Measurements from ENCODE around the gene KHDC3L.
"Not testable (repeated sequence)": the region's sequence is repeated elsewhere in the genome, so short reads cannot be mapped to it uniquely, and the experiment has no call there.

The KHDC3L gene

DNA sequence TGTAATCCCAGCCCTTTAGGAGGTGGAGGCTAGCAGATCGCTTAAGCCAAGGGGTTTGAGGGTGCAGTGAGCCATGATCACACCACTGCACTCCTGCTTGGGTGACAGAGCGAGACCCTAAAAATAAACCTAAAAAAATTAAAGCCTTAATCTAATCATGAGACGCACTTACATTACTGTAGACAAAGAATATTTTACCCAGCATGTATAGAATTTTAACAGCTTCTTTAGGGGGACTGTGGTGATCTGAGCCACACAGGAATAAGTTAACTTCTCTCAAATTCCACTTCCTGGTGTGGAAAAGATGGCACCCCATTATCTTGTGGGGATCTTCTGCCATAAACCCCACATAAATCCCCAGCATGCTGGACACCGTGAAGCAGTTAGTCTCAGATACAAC, 9.5 kb downstream of the KHDC3L start:
- DNase-seq: no peak

DNA sequence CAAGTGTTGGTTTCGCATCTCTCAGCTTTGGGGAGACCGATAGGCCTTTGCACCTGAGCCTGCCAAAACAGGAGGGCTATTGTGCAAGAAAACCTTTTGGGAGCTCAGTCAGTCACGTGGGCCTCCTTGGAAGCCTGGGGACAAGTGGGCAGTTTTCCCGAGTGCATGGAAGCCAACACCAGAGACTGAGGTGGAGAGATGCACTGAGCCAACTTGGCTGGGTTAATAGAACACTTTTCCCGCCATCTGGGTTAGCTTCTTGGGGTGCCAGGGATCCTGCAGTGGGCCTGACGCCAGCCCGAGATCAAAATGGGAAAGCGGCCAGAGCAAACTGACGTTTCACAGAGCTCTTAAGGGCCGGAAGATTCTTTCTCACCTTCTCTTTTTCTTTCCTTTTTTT, 10.1 kb downstream of the KHDC3L start:
- DNase-seq: no peak

DNA sequence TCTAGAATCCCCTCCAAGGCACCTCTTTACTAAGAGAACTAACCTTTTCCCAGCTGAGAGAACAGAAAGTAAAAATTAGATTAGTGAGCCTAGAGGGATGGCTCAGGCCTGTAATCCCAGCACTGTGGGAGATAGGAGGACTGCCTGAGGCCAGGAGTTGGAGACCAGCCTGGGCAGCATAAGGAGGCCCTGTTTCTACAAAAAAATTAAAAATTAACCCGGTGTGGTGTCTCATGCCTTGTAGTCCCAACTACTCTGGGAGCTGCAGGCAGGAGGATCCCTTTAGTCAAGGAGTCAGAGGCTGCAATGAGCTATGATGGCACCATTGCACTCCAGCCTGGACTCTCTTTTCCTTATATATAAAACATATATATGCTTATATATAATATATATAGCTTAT, 12.8 kb downstream of the KHDC3L start:
- no peak for DNase-seq

DNA sequence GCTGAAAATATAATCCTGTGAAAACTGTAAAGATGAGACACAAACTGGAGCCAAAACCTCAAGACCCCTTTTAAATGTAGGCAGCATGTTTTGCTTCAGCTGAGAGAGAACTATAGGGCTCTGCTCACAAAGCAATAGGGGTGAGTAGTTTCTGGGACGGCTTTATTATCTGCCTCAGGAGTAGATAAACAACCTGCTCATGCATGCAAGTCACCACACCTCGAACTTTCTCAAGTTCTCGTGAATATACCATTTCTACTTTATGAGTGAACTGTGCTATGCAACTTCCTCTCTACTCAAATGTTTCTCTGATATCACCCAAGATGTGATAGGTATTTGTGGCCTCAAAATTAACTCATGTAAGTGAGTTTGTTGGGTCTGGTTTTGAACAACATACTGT, 14.8 kb downstream of the KHDC3L start:
- DNase-seq: no peak

DNA sequence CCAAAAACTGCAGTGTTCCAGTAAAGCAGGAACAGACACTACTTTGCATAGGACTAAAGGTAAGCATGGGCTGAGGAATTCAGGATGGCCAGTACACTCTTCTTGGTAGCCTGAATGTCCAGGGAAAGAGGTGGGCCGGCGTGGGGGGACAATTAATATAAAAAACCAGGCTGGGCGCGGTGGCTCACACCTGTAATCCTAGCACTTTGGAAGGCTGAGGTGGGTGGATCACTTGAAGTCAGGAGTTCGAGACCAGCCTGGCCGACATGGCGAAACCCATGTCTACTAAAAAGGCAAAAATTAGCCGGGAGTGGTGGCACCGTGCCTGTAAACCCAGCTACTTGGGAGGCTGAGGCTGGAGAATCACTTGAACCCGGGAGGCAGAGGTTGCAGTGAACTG, 19.1 kb downstream of the KHDC3L start:
- not testable (repeated sequence) for DNase-seq

DNA sequence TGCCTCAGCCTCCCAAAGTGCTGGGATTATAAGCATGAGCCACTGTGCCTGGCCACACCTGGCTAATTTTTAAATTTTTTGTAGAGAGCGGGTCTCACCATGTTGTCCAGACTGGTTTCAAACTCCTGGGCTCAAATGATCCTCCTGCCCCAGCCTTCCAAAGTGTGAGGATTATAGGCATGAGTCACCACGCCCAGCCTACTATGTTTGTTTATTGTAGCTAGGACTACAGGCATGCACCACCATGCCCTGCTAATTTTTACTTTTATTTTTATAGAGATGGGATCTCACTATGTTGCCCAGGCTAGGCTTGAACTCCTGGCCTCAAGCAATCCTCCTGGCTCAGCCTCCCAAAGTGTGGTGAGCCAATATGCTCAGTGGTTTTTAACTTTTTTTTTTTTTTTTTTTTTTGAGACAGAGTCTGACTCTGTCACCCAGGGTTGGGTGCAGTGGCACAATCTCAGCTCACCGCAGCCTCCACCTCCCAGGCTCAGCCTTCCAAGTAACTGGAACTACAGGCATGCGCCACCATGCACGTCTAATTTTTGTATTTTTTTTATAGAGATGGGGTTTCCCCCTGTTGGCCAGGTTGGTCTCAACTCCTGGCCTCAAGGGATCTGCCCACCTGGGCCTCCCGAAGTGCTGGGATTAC, 20.1 kb downstream of the KHDC3L start:
- no peak for DNase-seq

DNA sequence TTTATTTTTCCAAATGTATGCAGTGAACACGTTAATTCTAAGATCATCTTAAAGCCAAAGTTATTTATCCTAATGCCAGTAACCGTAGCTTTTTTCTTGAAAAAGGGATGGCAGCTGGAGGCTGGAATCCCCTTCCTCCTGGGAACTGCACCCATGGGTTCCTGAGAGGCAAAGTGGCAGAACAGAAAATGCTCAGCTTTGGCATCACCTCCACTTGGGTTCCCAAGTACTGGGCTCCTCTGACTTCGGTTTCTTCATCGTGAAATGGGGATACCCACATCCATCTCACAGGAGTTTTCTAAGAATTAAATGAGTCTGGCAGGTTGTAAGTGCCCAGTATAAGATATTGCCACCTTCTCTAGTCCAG, 26.0 kb downstream of the KHDC3L start:
- no peak for DNase-seq

DNA sequence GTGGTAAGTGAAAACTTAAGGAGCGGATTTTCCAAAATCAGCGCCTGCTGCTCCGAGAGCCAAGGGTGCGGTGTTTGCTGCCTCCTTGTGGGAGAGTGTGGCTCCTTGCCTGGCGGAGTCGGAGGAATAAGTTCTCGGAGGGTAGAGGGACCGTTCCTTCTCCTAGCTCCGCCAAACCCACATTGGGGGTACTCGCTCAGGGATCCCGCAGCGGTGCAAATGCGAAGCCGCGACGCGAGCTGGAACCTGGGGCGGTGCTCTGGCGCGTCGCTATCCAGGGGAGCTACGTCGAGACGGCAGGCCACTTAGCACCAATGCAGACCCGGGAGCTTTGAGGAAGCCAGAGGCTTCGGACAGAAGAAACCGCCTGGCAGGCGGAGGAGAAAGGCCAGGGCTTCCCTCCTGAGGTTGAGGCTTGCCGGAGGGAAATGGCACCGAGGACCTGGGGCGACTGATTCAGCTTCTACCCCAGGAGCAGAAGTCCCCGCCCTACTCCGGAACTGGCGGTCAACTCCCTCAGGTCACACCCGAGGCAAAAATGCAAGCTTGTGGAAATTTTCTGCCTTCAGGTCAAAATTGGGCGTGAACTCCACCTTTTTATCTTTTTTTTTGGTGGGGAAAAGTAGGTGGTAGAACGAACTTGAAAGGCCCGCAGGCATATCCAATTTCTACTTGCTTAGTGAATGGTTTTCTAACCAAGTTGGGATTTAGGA, 26.5 kb downstream of the KHDC3L start:
- DNase-seq: peak; percentile 47 to 55

DNA sequence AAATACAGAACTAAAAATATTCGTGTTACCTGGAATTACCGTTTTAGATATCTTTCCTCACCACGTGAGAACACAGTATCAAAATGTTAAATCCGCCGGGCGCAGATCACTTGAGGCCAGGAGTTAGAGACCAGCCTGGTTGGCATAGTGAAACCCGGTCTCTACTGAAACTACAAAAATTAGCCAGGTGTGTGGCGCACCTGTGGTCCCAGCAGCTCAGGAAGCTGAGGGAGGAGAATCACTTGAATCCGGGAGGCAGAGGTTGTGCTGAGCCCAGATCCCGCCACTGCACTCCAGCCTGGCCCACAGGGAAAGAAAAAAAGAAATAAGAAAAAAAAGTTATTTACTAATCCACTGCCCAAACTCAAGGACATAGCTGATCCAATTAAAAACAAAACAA, 27.4 kb downstream of the KHDC3L start:
- DNase-seq: no peak

DNA sequence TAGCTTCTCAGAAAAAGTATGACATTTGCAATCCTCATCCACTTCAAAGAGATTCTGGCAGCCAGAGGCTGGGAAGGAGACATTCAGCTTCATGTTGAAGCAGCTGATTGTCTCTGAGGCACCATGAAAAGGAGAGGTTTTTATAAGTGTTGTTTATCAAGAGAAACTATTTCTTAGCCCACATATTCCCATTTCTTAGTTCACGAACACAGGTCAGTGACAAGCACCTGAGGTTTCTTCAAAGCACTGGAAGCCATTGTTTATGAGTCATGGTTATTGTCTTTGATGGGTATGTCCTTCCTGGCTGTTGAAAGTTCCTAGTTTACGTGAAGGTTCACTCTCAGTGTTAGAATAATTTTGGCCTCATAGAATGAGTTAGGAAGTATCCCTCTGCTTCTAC, 29.2 kb downstream of the KHDC3L start:
- DNase-seq: no peak

DNA sequence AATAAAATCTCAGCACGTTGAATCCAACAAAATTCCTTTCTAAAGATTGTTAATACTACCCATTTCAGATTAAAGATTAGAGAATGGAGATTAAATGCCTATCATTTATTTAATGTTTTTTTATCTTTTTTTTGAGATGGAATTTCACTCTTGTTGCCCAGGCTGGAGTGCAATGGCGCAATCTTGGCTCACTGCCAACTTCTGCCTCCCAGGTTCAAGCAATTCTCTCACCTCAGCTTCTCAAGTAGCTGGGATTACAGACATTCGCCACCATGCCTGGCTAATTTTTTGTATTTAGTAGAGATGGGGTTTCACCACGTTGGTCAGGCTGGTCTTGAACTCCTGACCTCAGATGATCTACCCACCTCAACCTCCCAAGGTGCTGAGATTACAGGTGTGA, 29.7 kb downstream of the KHDC3L start:
- not testable (repeated sequence) for DNase-seq

DNA sequence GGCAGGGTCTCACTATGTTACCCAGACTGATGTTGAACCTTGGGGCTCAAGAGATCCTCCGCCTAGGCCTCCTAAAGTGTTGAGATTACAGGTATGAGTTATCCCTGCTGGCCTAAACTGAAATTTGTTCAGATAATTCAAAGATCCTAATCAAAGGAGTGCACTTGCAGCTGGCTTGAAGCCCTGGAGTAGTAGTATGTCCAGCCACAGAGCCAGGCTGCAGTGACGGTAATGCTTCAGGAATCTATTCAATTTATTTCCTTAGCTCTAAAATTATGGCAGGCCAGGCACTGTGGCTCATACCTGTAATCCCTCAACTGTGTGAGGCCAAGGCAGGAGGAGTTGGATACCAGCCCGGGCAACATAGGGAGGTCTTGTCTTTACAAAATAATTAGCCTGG, 30.8 kb downstream of the KHDC3L start:
- no peak for DNase-seq

DNA sequence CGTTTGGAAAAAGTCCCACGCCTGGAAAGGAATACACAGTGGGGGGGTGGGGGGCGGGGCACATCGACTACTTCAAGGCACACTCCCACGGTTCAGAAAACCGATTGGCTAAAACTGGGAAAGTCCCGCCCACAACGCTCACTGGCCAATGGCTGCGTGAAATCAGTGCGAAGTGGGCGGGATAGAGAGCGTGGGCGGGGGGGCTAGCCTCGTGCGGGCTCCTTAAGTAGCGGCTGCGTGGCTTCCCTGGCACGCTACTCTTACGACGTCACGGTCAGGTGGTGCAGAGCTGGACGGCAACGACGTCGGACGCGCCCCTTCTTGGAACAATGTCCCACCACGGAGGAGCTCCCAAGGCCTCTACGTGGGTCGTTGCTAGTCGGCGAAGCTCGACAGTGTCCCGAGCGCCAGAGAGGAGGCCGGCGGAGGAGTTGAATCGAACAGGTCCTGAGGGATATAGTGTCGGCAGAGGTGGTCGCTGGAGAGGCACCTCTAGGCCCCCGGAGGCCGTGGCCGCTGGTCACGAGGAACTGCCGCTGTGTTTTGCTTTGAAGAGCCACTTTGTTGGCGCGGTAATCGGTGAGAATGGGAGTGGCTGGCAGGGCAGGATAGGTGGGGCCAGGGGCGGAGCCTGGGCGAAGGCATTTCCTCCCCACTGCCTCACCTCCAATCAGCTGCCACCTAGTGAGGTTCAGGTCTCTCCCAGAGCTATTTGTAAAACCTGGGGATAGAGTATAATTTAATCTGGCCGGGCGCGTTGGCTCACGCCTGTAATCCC, 32.3 kb downstream of the KHDC3L start, which contains the start of gene DDX43:
Gene DDX43, plus strand, starts transcription at position 252 of the 778 bp plus-strand sequence. Its CDS starts 78 bp downstream, at position 330.
- peak in 1 of 2 donors; percentile 23 for DNase-seq

DNA sequence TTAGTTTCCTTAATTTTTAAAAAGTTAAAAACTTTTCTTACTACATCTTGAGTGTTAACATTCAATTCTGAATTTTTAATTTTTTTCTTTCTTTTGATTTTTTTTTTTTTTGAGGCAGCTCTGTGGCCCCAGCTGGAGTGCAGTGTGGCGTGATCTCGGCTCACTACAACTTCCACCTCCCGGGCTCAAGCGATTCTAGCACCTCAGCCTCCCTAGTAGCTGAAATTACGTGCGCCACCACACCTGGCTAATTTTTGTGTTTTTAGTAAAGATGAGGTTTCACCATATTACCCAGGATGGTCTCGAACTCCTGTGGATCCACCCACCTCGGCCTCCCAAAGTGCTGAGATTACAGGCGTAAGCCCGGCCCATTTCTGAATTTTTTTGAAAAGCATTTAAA, 33.4 kb downstream of the KHDC3L start:
- DNase-seq: no peak

DNA sequence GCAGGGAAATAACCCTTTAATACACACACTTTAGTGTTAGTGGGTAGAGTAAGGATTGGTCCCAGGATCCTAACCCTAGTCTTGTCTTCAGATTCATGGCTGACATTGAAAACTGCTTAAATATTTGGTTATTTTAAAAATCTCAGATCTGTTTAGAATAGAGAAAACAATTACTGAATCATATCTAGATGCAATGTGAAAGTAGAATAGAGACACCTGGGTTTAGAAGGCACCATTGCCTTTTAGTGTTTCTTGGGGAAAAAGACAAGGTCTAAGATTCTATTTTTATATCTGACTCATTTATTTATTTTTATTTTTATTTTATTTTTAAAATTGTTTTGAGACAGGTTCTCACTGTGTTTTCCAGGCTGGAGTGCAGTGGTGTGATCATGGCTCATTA, 38.2 kb downstream of the KHDC3L start:
- no peak for DNase-seq

DNA sequence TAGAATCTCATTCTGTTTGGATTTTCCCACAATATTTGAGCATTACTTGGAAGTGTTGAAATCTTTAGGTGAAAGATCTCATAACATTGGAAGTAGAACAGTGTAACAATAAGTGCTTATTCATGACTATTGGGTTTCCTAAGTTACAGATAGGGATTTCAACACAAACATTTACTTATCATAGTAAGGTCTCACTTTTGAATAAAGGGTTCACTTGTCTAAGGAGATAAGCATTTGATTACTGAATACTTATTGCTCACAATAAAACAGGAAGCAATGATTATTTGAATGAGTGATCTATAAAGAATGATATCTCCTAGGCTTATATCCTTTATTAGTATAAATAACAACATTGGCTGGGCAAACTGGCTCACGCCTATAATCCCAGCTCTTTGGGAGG, 46.9 kb downstream of the KHDC3L start:
- DNase-seq: no peak

DNA sequence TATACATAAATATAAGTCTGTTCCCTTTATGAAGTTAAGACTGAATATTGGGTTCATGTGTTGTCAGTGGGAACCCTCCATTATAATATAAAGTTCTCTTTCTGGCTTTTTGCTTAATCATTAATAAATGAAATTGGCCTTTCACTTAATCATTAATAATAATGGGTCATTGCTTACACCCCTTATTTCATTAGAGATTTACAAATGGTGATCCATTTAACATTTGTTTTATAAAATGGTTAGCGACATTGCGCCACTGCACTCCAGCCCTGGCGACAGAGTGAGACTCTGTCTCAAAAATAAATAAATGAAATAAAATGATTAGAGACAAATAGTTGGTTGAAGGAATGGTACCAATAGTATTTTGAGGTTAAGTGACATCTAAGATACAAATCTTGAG, 50.6 kb downstream of the KHDC3L start:
- no peak for DNase-seq
